HG03159 (cell line): ENCODE results near the gene SMTN.
"Not testable (repeated sequence)": the region's sequence is repeated elsewhere in the genome, so short reads cannot be mapped to it uniquely, and the experiment has no call there.

Experiments
- ATAC-seq: cut with Tn5 transposase; IDR thresholded peaks from one replicate; pipeline ENCODE4 v1.9.1; 2021; ENCODE audit warnings: mild to moderate bottlenecking, moderate library complexity; ENCODE audit not compliant: unreplicated experiment

SMTN gene

DNA sequence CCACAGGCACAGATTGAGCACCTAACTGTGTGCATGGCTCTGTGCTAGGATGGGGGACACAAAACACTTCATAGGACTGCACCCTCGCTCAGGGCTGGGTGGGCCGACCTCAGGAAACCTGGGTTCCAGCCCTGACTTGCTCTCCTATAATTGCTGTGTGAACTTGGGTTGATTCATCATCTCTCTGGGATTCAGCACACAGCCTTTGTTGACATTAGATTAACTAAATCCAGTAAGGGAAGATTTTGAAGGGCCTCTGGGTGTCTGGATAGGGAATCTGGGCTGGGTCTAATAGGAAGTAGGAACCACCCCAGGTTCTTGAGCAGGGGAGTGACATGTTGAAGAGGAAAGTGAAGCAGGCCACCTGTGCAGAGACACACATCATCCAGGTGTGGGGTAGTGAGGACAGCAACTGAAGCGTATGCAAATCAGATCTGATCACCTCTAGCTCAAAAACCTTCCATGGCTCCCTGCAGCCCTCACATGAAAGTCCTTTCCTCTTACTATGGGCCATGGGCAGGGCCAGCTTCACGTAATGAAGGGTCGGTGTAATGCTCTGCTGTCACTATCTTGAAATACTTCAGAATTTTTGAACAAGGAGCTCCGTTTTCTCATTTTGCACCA, 11.3 kb upstream of the SMTN start:
- ATAC-seq, result not testable (repeated sequence)

DNA sequence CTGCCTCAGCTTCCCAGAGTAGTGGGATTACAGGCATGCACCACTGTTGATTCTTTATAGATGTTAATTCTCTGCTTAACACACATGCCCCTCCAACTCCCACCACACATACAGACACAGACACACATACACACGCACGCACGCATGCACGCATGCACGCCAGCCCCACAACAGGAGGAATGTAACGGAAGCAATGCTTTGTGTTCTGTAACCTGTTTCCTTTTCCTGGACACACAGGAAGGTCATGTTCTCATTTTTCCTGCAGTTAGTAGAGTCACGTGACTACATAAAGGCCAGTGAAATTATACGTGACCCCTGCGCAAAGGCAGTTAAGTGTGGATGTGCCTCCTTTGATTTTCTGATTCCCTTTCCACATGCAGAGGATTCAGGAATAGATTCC, 8.0 kb upstream of the SMTN start:
- not testable (repeated sequence) for ATAC-seq

DNA sequence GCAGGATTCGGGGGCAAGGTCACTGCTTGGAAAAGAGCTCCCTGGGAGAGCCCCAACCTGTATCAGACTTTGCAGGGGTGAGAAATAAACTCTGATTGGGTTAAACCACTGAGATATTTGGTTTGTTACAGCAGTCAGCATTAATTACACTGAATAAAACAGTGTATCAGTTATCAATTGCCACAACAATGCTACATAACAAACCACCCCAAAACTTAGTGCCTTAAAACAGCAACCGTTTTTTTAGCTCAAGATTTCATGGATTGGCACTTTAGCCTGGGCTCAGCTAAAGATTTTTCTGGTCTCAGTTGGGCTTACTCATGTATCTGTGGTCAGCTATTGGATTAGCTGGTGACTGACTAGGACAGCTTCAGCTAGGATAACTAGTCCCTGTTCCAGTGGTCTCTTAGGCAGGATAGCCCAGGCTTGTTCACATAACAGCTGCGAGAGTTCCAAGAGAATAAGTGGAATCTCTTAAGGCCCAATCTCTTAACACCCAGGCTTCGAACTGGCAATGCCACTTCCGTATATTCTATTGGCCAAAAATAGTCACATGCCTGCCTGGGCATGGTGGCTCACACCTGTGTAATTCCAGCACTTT, 7.5 kb upstream of the SMTN start:
- not testable (repeated sequence) for ATAC-seq

DNA sequence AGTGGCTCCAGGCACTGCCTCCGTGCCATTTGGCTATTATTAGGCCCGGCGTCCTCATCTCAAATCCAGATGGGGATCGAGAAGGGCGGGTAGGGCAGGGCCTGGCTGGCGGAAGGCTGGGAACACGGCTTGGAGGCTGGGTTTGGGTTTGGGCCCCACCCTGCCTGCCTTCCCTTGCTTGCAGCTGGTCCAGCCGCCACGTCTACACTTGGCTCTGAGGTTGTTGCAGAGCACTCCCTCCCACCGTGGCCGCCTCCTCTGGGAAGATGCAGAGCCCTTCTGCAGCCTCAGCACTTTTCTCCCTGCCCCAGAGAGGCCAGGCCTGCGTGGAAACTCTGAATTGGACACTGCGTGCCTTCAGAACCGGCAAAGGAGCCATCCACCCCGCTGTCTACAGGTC, 5.2 kb upstream of the SMTN start:
- ATAC-seq, result no peak

DNA sequence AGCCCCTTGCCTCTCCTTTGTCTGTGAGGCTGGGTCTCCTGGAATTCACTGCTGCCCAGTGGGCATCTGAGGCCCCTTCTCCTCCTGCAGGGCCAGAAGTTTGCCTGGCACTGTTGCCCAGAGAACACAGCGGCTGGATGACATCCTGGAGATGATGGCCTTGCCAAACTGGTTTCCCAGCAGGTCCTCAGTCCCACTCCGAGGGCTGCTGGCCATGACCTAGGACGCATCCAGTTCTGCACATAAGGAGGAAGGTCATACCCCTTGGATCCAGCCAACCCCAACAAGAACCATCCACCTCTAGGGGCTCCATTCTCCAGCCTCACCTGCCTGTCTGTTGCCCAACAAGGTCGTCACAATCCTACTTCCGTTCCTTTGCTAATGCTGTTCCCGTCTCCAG, 3.4 kb upstream of the SMTN start:
- no peak for ATAC-seq

DNA sequence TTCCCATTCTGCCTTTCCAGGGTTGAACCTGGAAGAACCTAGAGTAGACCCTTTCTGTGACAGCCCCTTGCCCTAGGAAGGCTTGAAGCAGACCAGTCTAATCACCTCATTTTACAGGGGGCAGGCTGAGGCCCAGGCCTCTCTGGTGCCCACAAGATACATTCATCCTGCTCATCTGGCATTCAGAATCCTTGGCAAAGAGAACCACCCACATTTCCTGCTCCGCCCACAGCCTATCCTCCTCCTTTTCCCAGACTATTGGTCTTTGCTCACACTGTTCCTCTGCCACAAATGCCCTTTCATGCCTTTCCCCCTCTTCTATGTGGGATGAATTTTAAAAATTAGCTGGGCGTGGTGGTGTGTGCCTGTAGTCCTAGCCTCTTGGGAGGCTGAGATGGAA, 2.7 kb upstream of the SMTN start:
- ATAC-seq, result not testable (repeated sequence)

GRCh38 chr22:31079095-31079642, 1.9 kb upstream of the SMTN start:
- ATAC-seq, result no peak

GRCh38 chr22:31080164-31080847, 812 bp upstream of the SMTN start:
- ATAC-seq, result no peak

DNA sequence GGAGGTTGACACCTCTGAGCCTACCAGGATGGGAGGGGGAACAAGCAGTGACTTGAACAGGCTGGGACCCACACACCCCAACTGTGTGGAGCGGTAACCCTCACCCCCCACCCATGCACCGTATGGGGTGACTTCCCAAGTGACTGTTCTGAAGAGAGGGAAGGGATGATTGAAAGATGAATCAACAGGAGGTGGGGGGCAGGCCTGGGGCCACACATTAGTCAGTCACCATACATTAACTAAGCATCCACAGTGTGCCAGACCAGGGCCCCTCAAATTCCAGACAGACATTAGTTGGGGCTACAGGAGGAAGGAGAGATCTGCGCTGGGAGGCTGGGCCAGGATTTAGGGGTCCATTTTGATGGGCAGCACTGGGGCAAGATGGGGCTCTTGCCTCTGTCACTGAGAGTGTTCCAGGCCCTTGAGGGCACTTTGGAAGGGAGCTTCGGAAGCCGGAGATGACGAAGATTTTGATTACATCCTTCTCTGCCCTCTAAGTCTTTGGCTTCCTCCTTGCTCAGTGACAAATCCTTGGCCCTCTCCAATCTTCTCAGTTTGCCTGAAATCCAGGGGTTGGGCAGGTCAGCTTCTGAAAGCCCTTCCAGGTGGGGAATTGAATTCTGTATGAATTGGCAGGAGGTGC, 966 bp downstream of the SMTN start:
- no peak for ATAC-seq

GRCh38 chr22:31082606-31083376, 1.7 kb downstream of the SMTN start:
- ATAC-seq, result no peak

- ATAC-seq, result no peak
These were observed 2.3 kb downstream of the SMTN start for GRCh38 chr22:31083377-31083768.

DNA sequence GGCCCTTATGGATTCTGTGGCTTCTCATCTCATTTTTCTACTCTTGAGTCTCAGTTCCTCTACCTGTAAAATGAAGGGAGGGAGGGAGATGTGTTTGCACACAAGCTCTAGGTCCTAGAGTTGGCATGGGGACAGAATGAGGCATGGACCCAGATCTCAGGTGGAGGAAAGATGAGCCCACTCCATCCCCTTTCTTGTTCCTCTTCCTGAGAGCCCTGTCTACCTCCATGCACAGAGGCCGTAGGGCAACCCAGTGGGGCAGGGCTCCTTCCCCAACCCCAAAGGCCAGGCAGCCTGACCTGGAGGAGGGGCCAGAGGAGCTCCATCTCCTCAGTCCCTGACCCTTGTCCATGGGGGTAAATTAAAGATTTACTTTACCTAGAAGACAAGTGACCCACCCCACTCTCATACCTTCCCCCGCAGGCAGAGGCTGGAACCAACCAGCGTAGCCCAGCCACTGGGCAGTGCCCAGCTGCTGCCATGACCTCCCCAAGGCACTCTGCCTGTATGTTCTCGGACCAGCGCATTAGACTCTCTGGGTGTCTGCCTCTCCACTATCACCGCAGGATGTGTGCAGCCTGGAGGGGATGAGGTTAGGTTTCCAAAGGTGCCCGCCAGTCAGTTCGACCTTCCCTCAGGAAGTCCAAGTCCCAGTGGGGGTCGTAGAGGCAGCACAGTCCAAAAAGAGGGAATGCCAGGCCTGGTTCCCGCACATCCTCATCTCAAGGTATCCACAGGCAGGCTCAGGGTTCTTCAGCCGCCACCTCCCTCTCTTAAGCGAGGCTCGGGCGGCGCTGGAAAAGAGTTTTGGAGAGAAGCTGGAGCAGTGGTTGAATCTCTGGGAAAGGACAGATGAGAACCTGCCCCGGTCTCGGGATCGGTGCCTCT, 3.0 kb downstream of the SMTN start:
- ATAC-seq, result no peak

DNA sequence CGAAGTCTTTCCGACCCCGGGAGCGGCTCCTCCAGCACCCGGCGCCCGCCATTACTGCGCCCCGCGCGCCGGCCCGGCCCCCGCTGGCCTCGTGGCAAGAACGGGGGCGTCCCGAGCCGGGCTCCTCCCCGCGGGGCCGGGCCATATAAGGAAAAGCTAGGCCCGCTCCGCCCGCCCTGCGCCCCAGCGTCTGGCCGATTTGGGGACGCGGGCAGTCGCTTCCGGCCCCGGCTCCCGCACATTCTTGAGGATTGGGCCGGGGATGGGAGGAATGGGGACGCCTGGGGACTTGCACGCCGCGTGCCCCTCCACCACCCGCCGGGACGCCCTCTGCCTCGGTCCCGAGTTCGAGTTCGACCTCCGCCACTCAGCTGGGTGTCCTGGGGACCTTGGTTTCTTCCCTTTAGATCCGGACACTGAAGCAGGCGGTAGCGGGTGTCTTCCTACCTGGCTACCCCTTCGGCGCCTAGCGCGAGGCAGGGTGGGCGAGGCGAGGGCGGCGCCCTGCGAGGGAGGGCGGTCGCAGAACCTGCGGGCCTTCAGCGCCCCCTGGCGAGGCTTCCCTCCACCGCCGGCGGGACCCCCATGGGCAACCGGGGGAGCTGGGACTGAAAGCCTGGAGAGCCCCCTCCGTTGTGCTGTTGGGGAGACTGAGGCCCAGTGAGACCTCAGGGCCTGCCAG, 3.8 kb downstream of the SMTN start:
- peak; percentile 54 for ATAC-seq

- no peak for ATAC-seq
These were observed 4.3 kb downstream of the SMTN start for GRCh38 chr22:31085493-31085824.

GRCh38 chr22:31085928-31086327, 4.8 kb downstream of the SMTN start:
- ATAC-seq, result no peak

DNA sequence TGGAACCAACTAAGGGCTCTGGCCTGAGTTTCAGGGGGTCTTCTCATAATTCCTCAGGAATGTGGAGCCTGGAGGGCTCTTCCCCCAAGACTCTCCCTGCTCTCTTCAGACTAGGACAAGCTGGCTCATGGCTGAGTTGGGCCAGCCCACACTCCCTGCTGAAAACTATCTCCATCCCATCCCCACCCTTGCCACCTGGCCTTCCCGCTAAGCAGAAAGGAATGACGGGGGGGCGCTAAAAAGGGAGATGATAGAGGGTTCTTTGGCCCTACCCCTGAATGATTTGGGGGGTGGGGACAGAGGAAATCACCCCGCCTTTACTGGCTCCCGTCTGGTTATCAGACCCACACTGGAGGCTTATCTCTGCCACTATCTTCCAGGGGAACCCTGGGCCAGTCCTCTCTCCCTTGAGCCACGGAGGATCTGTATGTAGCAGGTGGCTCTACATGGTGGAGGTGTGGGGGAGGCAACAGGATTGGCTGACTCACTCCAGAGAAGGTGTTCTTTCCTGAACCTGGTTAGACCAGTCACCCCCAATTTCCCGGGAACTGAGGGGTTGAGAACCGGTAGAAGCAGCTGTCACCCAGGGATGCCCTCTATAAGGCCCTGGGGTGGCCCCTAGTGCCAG, 5.7 kb downstream of the SMTN start:
- ATAC-seq, result no peak

DNA sequence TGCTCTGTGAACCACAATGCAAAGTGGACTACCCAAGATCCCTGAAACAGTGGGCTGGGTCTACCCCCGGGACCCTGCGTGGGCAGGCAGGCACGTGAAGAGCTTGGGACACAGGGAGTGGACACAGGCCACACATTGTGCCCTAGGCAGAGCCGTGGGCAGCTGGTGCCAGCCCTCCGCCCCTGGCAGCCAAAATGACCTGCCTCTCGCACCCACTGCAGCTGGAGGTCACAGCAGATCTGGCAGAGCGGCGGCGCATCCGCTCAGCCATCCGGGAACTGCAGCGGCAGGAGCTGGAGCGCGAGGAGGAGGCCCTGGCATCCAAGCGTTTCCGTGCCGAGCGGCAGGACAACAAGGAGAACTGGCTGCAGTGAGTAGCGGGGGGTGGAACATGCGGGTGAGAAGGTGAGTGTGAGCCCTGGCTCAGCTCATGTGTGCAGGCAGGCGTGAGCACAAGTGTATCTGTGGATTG, 6.7 kb downstream of the SMTN start:
- no peak for ATAC-seq

DNA sequence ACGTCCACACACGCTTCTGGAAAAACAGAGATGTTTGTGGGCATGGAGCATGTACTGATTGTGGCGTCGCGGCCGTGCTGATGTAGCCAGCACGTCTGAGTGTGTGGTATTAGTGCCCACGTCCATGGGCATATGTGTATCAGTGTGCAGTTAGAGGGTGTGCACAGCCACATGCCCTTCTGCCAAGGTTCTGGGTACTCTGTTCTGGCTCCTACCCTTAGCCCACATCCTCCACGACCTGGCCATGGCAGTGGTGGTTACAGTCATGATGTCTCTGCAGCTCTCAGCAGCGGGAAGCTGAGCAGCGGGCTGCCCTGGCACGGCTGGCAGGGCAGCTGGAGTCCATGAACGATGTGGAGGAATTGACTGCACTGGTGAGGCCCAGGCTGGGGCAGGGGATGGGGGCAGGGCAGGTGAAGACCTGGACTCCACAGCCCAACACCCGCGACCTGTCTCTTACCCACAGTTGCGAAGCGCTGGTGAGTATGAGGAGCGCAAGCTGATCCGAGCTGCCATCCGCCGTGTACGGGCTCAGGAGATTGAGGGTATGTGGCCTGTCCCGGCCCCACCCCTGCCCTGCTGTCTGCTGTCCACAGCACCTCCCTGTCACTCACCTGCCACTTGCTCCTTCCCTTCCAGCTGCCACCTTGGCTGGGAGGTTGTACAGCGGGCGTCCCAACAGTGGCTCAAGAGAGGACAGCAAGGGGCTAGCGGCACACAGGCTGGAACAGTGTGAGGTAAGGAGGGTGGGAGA, 7.3 kb downstream of the SMTN start:
- ATAC-seq, result no peak
